T-helper 2 cell (primary cell): Measurements from ENCODE around the gene CAPN5.

ENCODE experiments used
- DNase-seq, 5 experiments: peaks; one replicate each; pipeline versions ENCODE4 v3.0.0 to v3.0.0-alpha.2; 2012 to 2022

Gene CAPN5

GRCh38 chr11:77175021-77175842 is 108.5 kb downstream of the CAPN5 start:
- no peak for DNase-seq
